ENCODE measurements around the gene CATSPER1. TPM values are rescaled to one million over a fixed set of nuclear protein-coding genes. Genes with fewer than 3 reads are reported as not detected.

Gene CATSPER1
- total RNA-seq (2021; fragmentation: NEBNext Ultra II Directional; extraction: Animal tissue kit (Norgen Biotek cat#: 25700)): not detected in 2 replicates
- polyA plus RNA-seq (2011; rRNA removed): not detected in 2 replicates
- not detected for polyA plus RNA-seq (2011; cell fraction: cytosol; rRNA removed)
- 0.07 TPM for polyA plus RNA-seq (2011; cell fraction: nucleus; rRNA removed)
- not detected in 4 replicates for polyA plus RNA-seq (2012, experiment 1 of 2)
- polyA plus RNA-seq (2012, experiment 2 of 2): not detected
- not detected for polyA plus RNA-seq (2013, experiment 1 of 2)
- polyA plus RNA-seq (2013, experiment 2 of 2): not detected
- polyA minus RNA-seq (2011; rRNA and poly(A)+ RNA removed): not detected in 2 replicates
- not detected for polyA minus RNA-seq (2011; cell fraction: cytosol; rRNA and poly(A)+ RNA removed)
- not detected for polyA minus RNA-seq (2011; cell fraction: nucleus; rRNA and poly(A)+ RNA removed)
- long read RNA-seq, experiment 1: 0 reads
- long read RNA-seq, experiment 2: 0 reads

- DNase-seq (ENCODE audit: low read depth in 1 of 2, low spot score in 2 of 2): no peak
- no peak for FAIRE-seq
- POLR2A ChIA-PET (ENCODE audit: partially characterized antibody): interaction anchor here (0.8 to 1.0 kb wide), 2 partner anchors 8 to 18 kb away, joined by 3 read pairs; no protein-coding TSS in a partner anchor
Measured at GRCh38 chr11:66026017-66026529, at the start of gene CATSPER1. TSS of gene CATSPER1 (minus strand) at chr11:66026479. CDS start at chr11:66026379, 100 bp downstream.

More at GRCh38 chr11:66026017-66026529, at the start of gene CATSPER1:
- H2BK15ac ChIP-seq (ENCODE audit: low read length): peak within 1 kb of the TSS; percentile 72; the same call in 1 of the 2 replicates
- no peak within 1 kb of the TSS for H2BK120ac ChIP-seq (replicated peaks; ENCODE audit: low read depth, low read length)
- CTCF ChIA-PET (ENCODE audit: partially characterized antibody): interaction anchor here (1.1 to 1.6 kb wide), 5 partner anchors 13 to 142 kb away, joined by 3 to 6 read pairs (median 3); no protein-coding TSS in a partner anchor
- no peak within 1 kb of the TSS for H4K91ac ChIP-seq (replicated peaks; ENCODE audit: insufficient read length, low read length)
- H2AFZ ChIP-seq (ENCODE audit: low read length): no peak within 1 kb of the TSS
- H3K36me3 ChIP-seq (ENCODE audit: control insufficient read depth in 2 of 4, insufficient read depth in 4 of 4, low read length in 3 of 4): no peaks in the 10 kb centered on the region
- H3K9me3 ChIP-seq (ENCODE audit: insufficient read depth in 2 of 2, low read depth in 1 of 2, low read length in 1 of 2): no peaks in the 10 kb centered on the region
- H4K5ac ChIP-seq (ENCODE audit: insufficient read length, low read depth, low read length): no peak within 1 kb of the TSS
- 0 out of 2 replicates have a peak within 1 kb of the TSS, but pooled peaks have one; percentile 17 for H2BK12ac ChIP-seq (ENCODE audit: low read depth, low read length)
- no peaks in the 10 kb centered on the region for H3K79me2 ChIP-seq (ENCODE audit: control insufficient read depth in 1 of 2, insufficient read depth in 2 of 2, low read length in 2 of 2)
- H3K23me2 ChIP-seq (ENCODE audit: low read depth, low read length): no peaks in the 10 kb centered on the region
- no peak within 1 kb of the TSS for H3K14ac ChIP-seq (ENCODE audit: insufficient read length)
- TF ChIP-seq CBX5 (IDR thresholded peaks at IDR 0.05; ENCODE audit: low read depth, low read length) (no peak), SUZ12 (IDR thresholded peaks at IDR 0.05; ENCODE audit: low read length) (no peak), KDM1A (IDR thresholded peaks at IDR 0.05; ENCODE audit: borderline replicate concordance, low read length) (no peak), KDM5A (IDR thresholded peaks at IDR 0.05; ENCODE audit: low read length) (no peak), GTF2F1 (IDR thresholded peaks at IDR 0.05; ENCODE audit: borderline replicate concordance, low read depth, low read length) (no peak), NRF1 (IDR thresholded peaks at IDR 0.05; ENCODE audit: low read depth, low read length) (no peak), TEAD4 (IDR thresholded peaks at IDR 0.05; ENCODE audit: low read depth, low read length) (no peak)
- H3K4me1 ChIP-seq (replicated peaks in 1 of 4; ENCODE audit: control insufficient read depth in 3 of 4, insufficient read depth in 4 of 4, low read length in 3 of 4): peaks cover 0 to 3% (median 1%) of the 10 kb centered on the region in 4 experiments; a peak in 1 of 7 replicates
- H3K23ac ChIP-seq (ENCODE audit: insufficient read length): no peak within 1 kb of the TSS
- H3K4ac ChIP-seq (replicated peaks; ENCODE audit: insufficient read length, low read depth, low read length): no peak within 1 kb of the TSS
- H3K27ac ChIP-seq (ENCODE audit: low read depth, low read length): no peak within 1 kb of the TSS
- no peak within 1 kb of the TSS for H4K8ac ChIP-seq (ENCODE audit: extremely low read depth, insufficient read depth, low read length)
- H3K56ac ChIP-seq (replicated peaks; ENCODE audit: insufficient read length, low read depth, low read length): no peak within 1 kb of the TSS
- H2BK20ac ChIP-seq (ENCODE audit: low read length): no peak within 1 kb of the TSS
- no peak within 1 kb of the TSS for H2AK5ac ChIP-seq (ENCODE audit: low read depth, low read length)
- H4K20me1 ChIP-seq (replicated peaks in 1 of 2; ENCODE audit: control insufficient read depth in 1 of 2, insufficient read depth in 2 of 2, low read length in 2 of 2): no peaks in the 10 kb centered on the region
- H3K79me1 ChIP-seq (ENCODE audit: low read depth, low read length): no peaks in the 10 kb centered on the region
- no peak within 1 kb of the TSS for H3K18ac ChIP-seq (ENCODE audit: extremely low read depth, low read length)
- no peak within 1 kb of the TSS for H3K4me2 ChIP-seq (ENCODE audit: insufficient read depth in 1 of 2, low read depth in 2 of 2, low read length in 2 of 2)
- WGBS, 2 experiments (ENCODE audit: extremely low coverage in 1 of 2, insufficient coverage in 1 of 2, insufficient read length in 1 of 2, insufficient replicate concordance in 2 of 2, low coverage in 1 of 2, low lambda C conversion rate in 2 of 2, missing lambda C conversion rate in 1 of 2): 92% methylated on average over 18 of the region's 18 CpGs; no CpG with 5 or more reads in 1 of the 2 experiments
- no peak within 1 kb of the TSS for H3K4me3 ChIP-seq (ENCODE audit: extremely low read depth in 1 of 4, insufficient read depth in 2 of 4, low read depth in 3 of 4, low read length in 4 of 4)
- H3K27me3 ChIP-seq (replicated peaks in 1 of 4; ENCODE audit: control insufficient read depth in 3 of 4, extremely low read depth in 1 of 4, insufficient read depth in 3 of 4, low read length in 3 of 4): peaks cover 0 to 15% (median 5%) of the 10 kb centered on the region in 4 experiments; a peak in 4 of 7 replicates
- no peak within 1 kb of the TSS for H2BK5ac ChIP-seq (ENCODE audit: low read depth, low read length)
- no peak within 1 kb of the TSS for H3K9ac ChIP-seq (replicated peaks in 1 of 4; ENCODE audit: extremely low read depth in 1 of 4, low read depth in 3 of 4, low read length in 3 of 4)
